GM18508 (cell line): ENCODE data around the gene DCPS.
"Not testable (repeated sequence)": the region's sequence is repeated elsewhere in the genome, so short reads cannot be mapped to it uniquely, and the experiment has no call there.

Source experiments
- ATAC-seq: cut with Tn5 transposase; IDR thresholded peaks from one replicate; pipeline ENCODE4 v1.9.1; 2021; ENCODE audit warnings: moderate number of reproducible peaks; ENCODE audit not compliant: insufficient read depth, unreplicated experiment

Gene DCPS

GRCh38 chr11:126282736-126283591, 20.9 kb upstream of the DCPS start, which contains the start of gene TIRAP:
TSS of gene TIRAP (plus strand) at chr11:126283093. CDS start at chr11:126290895, 7,802 bp downstream.
- no peak for ATAC-seq

GRCh38 chr11:126284829-126285228, 19.0 kb upstream of the DCPS start:
- ATAC-seq = no peak

GRCh38 chr11:126288237-126288636, 15.6 kb upstream of the DCPS start:
- no peak for ATAC-seq

- ATAC-seq = no peak
Observed at GRCh38 chr11:126290887-126291286, 13.0 kb upstream of the DCPS start.

- ATAC-seq = no peak
Observed at GRCh38 chr11:126293726-126294125, 10.1 kb upstream of the DCPS start.

GRCh38 chr11:126297004-126297403, 6.9 kb upstream of the DCPS start:
- ATAC-seq = no peak

GRCh38 chr11:126304457-126305075, 706 bp downstream of the DCPS start:
- ATAC-seq = no peak

GRCh38 chr11:126305699-126306098, 1.8 kb downstream of the DCPS start:
- ATAC-seq = peak; percentile 47

- no peak for ATAC-seq
Observed at GRCh38 chr11:126307706-126308105, 3.8 kb downstream of the DCPS start.

GRCh38 chr11:126308271-126308671, 4.4 kb downstream of the DCPS start:
- no peak for ATAC-seq

GRCh38 chr11:126308771-126309170, 4.9 kb downstream of the DCPS start:
- not testable (repeated sequence) for ATAC-seq

GRCh38 chr11:126310200-126310991, 6.5 kb downstream of the DCPS start:
- ATAC-seq = no peak

- no peak for ATAC-seq
Observed at GRCh38 chr11:126310992-126311310, 7.1 kb downstream of the DCPS start.

GRCh38 chr11:126311401-126312291, 7.8 kb downstream of the DCPS start:
- no peak for ATAC-seq

- ATAC-seq = no peak
Observed at GRCh38 chr11:126312961-126313360, 9.1 kb downstream of the DCPS start.

GRCh38 chr11:126313826-126314225, 10.0 kb downstream of the DCPS start:
- ATAC-seq = no peak

- ATAC-seq = no peak
Observed at GRCh38 chr11:126317432-126317755, 13.5 kb downstream of the DCPS start.

- peak; percentile 10 for ATAC-seq
Observed at GRCh38 chr11:126317756-126318573, 14.1 kb downstream of the DCPS start.
